GM12878 (cell line): ENCODE measurements around the gene TSPO. TPM values are rescaled to one million over a fixed set of nuclear protein-coding genes. Genes with fewer than 3 reads are reported as not detected.

ENCODE experiments used
- ATAC-seq: fragments of 200-7000 bp; cut with Tn5 transposase; 3 replicates; pipeline ENCODE4 v1.9.1; 2020; ENCODE audit warnings: mild to moderate bottlenecking, moderate library complexity
- BruUV-seq: library from RNA; stranded (reverse); fragments of 400-500 nt; replicated peaks from 2 replicates; lab custom pipeline; 2021; lab: Mats Ljungman, UMichigan
- CTCF ChIA-PET: fragments of 300-600 bp; sonication (Branson Sonifier 250); formaldehyde crosslinking; extraction: SDS; loops from one replicate; lab custom pipeline; 2021; ENCODE audit warnings: inconsistent platforms; lab: Yijun Ruan, JAX
- POLR2A ChIA-PET: fragments of 350-600 bp; formaldehyde crosslinking; extraction: SDS; loops from one replicate; lab custom pipeline; 2021; ENCODE audit warnings: inconsistent platforms; lab: Charles Lee
- RAD21 ChIA-PET: fragments of 300-600 bp; sonication (Branson Sonifier 250); formaldehyde crosslinking; loops from one replicate; lab custom pipeline; 2023; ENCODE audit warnings: antibody characterized with exemption; ENCODE audit not compliant: unreplicated experiment; lab: Charles Lee
- SMC1A ChIA-PET: fragments of 300-600 bp; sonication (Branson Sonifier 250); formaldehyde crosslinking; loops from one replicate; lab custom pipeline; 2023; ENCODE audit not compliant: unreplicated experiment, uncharacterized antibody; lab: Charles Lee
- DNase-seq: peaks from one replicate; pipeline ENCODE4 v3.0.0-alpha.2; 2011; ENCODE audit warnings: low read depth, low spot score
- FAIRE-seq: peaks from 3 replicates; lab custom pipeline; 2011; peaks lifted over from hg19 to GRCh38; lab: Jason Lieb, UNC
- H2AFZ ChIP-seq: 2 replicates; pipeline ENCODE4 v1.6.0; 2011; ENCODE audit warnings: low read depth, low read length, control low read depth; ENCODE audit not compliant: control insufficient read depth
- H3K27ac ChIP-seq: 2 replicates; pipeline ENCODE4 v1.5.1; 2011; ENCODE audit warnings: control low read depth; ENCODE audit not compliant: control insufficient read depth, insufficient read depth
- H3K27me3 ChIP-seq, 2 experiments: replicated peaks in 1 of 2; 2 replicates each; pipeline versions ENCODE4 v1.6.0 to v1.6.1; 2011; ENCODE audit warnings: low read length in 1 of 2; ENCODE audit not compliant: control insufficient read depth in 2 of 2, insufficient read depth in 2 of 2
- H3K36me3 ChIP-seq, 2 experiments: 2 replicates each; pipeline ENCODE4 v1.5.1; 2011; ENCODE audit warnings: low read length in 1 of 2; ENCODE audit not compliant: control insufficient read depth in 2 of 2, insufficient read depth in 2 of 2
- H3K4me1 ChIP-seq: 2 replicates; pipeline ENCODE4 v1.6.1; 2011; ENCODE audit warnings: mild to moderate bottlenecking, low read length, moderate library complexity, mixed read lengths; ENCODE audit not compliant: control insufficient read depth, insufficient read depth
- H3K4me2 ChIP-seq: 2 replicates; pipeline ENCODE4 v1.6.0; 2011; ENCODE audit warnings: control low read depth; ENCODE audit not compliant: control insufficient read depth, insufficient read depth
- H3K4me3 ChIP-seq: fragments of 200-600 bp; sonication (generic); 2 replicates; pipeline ENCODE4 v1.5.1; 2016
- H3K79me2 ChIP-seq: 2 replicates; pipeline ENCODE4 v1.6.0; 2011; ENCODE audit warnings: low read length; ENCODE audit not compliant: control insufficient read depth, insufficient read depth
- H3K9ac ChIP-seq: 2 replicates; pipeline ENCODE4 v1.8.0; 2011; ENCODE audit warnings: low read length, control low read depth, mixed read lengths; ENCODE audit not compliant: control insufficient read depth, insufficient read depth
- H3K9me3 ChIP-seq: replicated peaks from 3 replicates; pipeline ENCODE4 v1.5.1; 2011; ENCODE audit warnings: mild to moderate bottlenecking, low read length; ENCODE audit not compliant: control insufficient read depth, insufficient read depth
- H4K20me1 ChIP-seq: 2 replicates; pipeline ENCODE4 v1.6.0; 2011; ENCODE audit not compliant: control insufficient read depth, insufficient read depth
- NFYB ChIP-seq: IDR thresholded peaks from 2 replicates; pipeline ENCODE4 v1.6.1; 2011; ENCODE audit warnings: low read depth, mild to moderate bottlenecking, low read length, improper control_type of control experiment, moderate library complexity; ENCODE audit not compliant: insufficient read depth
- RB1 ChIP-seq: fragments of 450-650 bp; formaldehyde crosslinking; IDR thresholded peaks from 2 replicates; pipeline ENCODE4 v1.6.1; 2017; ENCODE audit warnings: mild to moderate bottlenecking, borderline replicate concordance
- SIX5 ChIP-seq: IDR thresholded peaks from 2 replicates; pipeline ENCODE4 v1.6.1; 2011; ENCODE audit warnings: mild to moderate bottlenecking, low read depth, low read length, moderate library complexity; ENCODE audit not compliant: severe bottlenecking
- ZBTB4 ChIP-seq: fragments of 450-650 bp; formaldehyde crosslinking; IDR thresholded peaks from 2 replicates; pipeline ENCODE4 v1.4.0; 2022; ENCODE audit warnings: mild to moderate bottlenecking, moderate library complexity
- WGBS: methylation state at CpG from one replicate; pipeline ENCODE4 v1.1.6; 2016; ENCODE audit warnings: low lambda C conversion rate; ENCODE audit not compliant: insufficient replicate concordance, insufficient coverage; ENCODE audit errors: missing lambda C conversion rate; 5-methylcytosine and 5-hydroxymethylcytosine counted together
- in situ Hi-C: fragments of 300-500 bp; cut with MboI; formaldehyde crosslinking; loops from 9 replicates; pipeline ENCODE4 v1.14.3; 2018; ENCODE audit warnings: mixed read lengths
- intact Hi-C: fragments of 100-400 bp; cut with micrococcal nuclease; formaldehyde crosslinking; loops from one replicate; pipeline ENCODE4 v1.14.2; 2022; ENCODE audit not compliant: unreplicated experiment
- polyA plus RNA-seq, 11 experiments: library from polyadenylated mRNA; depleted of rRNA in 4 of 11; unstranded in 6 of 11; stranded (reverse) in 5 of 11; fragments of >200 nt; fragmentation: Nextera tagmentation in 4 of 11; fragmentation: Illumina TruSeq in 1 of 11; extraction: Ambion mirVana in 4 of 11; extraction: Trizol in 1 of 11; gene quantifications; 1 replicate in 1 of 11; 2 replicates in 10 of 11; pipeline versions ENCODE4 v1.2.1 to v1.2.3, GENCODE V29; 2011 to 2016; ENCODE audit warnings: inconsistent platforms in 2 of 11, missing spikeins in 2 of 11, low read depth in 1 of 11
- total RNA-seq, 4 experiments: library from RNA; depleted of rRNA in 3 of 4; stranded (reverse); fragments of >200 nt in 3 of 4; fragmentation: Illumina TruSeq in 1 of 4; extraction: Trizol in 1 of 4; gene quantifications; 2 replicates each; pipeline versions ENCODE4 v1.2.1 to v1.2.3, GENCODE V29; 2013 to 2021

TSPO gene
- total and polyA plus RNA-seq, 10 of the 15 experiments (the other 5 are each of a cell fraction or from before 2014, with no cell fraction given) = 1.4 to 50.5 (median 18.8) TPM

DNA sequence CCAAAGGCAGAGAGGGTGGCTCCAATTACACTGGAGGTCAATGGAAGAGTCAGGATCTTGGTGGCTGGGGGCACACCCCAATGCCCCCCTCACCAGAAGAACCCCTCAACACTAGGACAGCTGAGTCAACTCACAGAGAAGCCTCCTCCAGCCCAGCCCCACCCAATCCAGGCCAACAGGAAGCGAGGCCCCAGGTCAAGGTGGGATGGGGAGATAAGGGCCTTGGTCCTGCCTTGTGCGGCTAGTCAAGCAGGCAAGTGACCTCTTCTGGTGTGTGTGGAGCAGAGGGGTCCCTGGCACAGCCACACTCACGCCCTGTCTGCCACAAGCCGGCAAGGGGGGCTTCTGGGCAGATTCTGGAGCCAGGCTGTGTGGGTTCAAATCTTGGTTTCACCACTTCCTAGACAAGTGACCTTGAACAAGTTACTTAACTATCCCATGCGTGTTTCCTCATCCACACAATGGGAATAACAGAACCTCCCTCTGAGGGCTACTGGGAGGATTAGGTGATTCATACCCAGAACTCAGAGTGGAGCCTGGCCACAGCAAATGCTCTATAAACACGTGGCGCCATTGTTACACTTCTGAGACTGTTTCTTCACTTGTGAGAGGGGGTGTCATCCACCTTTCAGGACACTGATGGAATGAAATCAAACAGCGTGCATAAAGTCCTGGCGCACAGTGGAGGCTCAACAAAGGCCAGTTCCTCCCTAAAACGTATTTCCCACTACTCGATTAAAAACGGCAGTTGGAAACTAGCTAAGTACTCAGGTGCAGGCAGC lies 32.3 kb downstream of the TSPO start (continued):
- no peak for TF ChIP-seq NFYB

GRCh38 chr22:43185860-43186261 lies 34.5 kb downstream of the TSPO start:
- CTCF ChIA-PET = interaction anchor here (0.9 to 1.5 kb wide), 2 partner anchors 25 to 125 kb away, joined by 3 read pairs; no protein-coding TSS in a partner anchor
- in situ Hi-C loops = no loop called here

More at GRCh38 chr22:43185860-43186261, 34.5 kb downstream of the TSPO start:
- FAIRE-seq (no peak), ATAC-seq (no peak), DNase-seq (no peak)
- H4K20me1 ChIP-seq = no peaks in the 10 kb centered on the region
- SMC1A ChIA-PET = no interaction called here
- H3K4me2 ChIP-seq = peak overlapping the region; percentile 92
- H3K4me3 ChIP-seq = peak overlapping the region; percentile 86
- H2AFZ ChIP-seq = no peak overlapping the region
- RAD21 ChIA-PET = no interaction called here
- H3K27ac ChIP-seq = peak overlapping the region; percentile 64
- peak overlapping the region; percentile 87 for H3K9ac ChIP-seq
- TF ChIP-seq RB1 = no peak
- TF ChIP-seq SIX5 = no peak
- no peak for TF ChIP-seq ZBTB4
- intact Hi-C loops = no loop called here
- no peaks in the 10 kb centered on the region; a peak in 1 of 4 replicates for H3K36me3 ChIP-seq
- no TSS peak for BruUV-seq
- POLR2A ChIA-PET = interaction anchor here (0.6 kb wide), 1 partner anchor 504 kb away, joined by 3 read pairs; no protein-coding TSS in a partner anchor
- WGBS = 17% methylated on average over 12 of the region's 12 CpGs
- H3K4me1 ChIP-seq = peaks cover 10% of the 10 kb centered on the region
- H3K27me3 ChIP-seq = no peaks in the 10 kb centered on the region; a peak in 1 of 4 replicates
- peaks cover 18% of the 10 kb centered on the region for H3K79me2 ChIP-seq
- no peaks in the 10 kb centered on the region; the same call in 2 of the 3 replicates for H3K9me3 ChIP-seq
